Hepatocyte (in vitro differentiated cells): Measurements from ENCODE around the gene YBX3.

Experiments used
- CTCF ChIP-seq: fragments of 200-600 bp; sonication (generic); IDR thresholded peaks from 2 replicates; pipeline ENCODE4 v1.5.1; 2016; ENCODE audit warnings: antibody characterized with exemption, mild to moderate bottlenecking; ENCODE audit not compliant: poor library complexity
- EZH2 ChIP-seq: fragments of 200-600 bp; sonication (generic); IDR thresholded peaks from 2 replicates; pipeline ENCODE4 v1.6.1; 2016; ENCODE audit warnings: antibody characterized with exemption, mild to moderate bottlenecking, borderline replicate concordance
- EZH2phosphoT487 ChIP-seq: fragments of 200-600 bp; sonication (generic); IDR thresholded peaks from one replicate; pipeline ENCODE4 v1.6.1; 2018; ENCODE audit warnings: antibody characterized with exemption, mild to moderate bottlenecking, low read depth, moderate library complexity; ENCODE audit not compliant: unreplicated experiment, severe bottlenecking

- TF ChIP-seq EZH2phosphoT487, result no peak
- no peak for TF ChIP-seq CTCF
- no peak for TF ChIP-seq EZH2
Measured at GRCh38 chr12:10718279-10718821, 4.8 kb downstream of the YBX3 start.
